Anterior cingulate cortex (tissue), 58 donors: Measurements from ENCODE around the gene CYP27C1.
A peak's percentile ranks its signal among the peaks of the same experiment; 100 is the strongest.

ENCODE experiments used
- DNase-seq, 58 donors: peaks; one replicate each; lab custom pipeline; 2025; lab: John Stamatoyannopoulos, UW

The CYP27C1 gene

DNA sequence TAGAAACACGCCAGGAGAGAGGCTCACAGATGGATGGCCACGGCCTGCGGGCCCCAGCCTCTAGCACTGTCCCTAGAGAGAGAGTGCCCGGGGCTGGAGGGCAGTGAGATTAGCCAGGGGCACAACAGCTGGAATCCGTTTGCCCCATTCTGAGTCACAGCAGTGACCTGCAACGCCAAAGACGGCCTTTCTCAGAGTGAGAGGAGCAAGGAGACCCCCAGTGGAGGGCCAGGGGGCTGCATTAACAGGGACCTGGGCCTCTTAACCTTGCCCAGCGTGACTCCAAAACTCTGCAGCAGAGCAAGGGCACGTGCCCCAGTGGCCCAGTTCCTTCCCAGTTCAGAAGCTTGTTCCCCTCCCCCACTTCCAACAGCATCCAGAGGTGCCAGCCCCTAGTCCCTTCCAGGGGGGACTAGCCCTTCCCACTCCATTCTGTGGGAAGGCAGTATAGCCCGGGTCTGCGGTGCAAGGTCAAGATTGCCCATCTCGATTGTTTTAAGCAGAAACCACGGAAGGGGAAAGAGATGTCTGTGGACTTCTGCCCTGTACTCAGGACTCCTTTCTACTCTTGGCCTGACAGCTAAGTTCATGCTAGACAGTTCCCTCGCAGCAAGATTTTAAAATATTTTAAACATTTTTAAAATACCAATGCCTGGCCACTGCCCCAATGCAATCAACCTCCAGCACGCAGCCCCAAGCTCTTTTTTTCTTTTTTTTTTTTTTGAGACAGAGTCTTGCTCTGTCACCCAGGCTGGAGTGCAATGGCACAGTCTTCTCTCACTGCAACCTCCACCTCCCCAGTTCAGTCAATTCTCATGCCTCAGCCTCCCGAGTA, 62.2 kb downstream of the CYP27C1 start:
- DNase-seq: no peak

DNA sequence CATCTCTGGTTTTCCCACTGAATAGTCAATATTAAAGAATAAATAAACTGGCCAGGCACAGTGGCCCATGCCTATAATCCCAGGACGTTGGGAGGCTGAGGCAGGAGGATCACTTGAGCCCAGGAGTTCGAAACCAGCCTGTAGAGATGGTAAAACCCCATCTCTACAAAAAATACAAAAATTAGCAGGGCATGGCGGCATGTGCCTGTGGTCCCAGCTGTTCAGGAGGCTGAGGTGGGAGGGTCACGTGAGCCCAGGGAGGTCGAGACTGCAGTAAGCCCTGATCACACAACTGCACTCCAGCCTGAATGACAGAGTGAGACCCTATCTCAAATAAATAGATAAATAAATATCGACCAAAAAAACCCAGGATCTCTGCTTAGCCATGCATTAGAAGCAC, 63.0 kb downstream of the CYP27C1 start:
- DNase-seq: no peak

GRCh38 chr2:127155947-127156346, 64.2 kb downstream of the CYP27C1 start:
- DNase-seq: no peak

- DNase-seq: no peak
These were observed 65.0 kb downstream of the CYP27C1 start for GRCh38 chr2:127155028-127155581.

DNA sequence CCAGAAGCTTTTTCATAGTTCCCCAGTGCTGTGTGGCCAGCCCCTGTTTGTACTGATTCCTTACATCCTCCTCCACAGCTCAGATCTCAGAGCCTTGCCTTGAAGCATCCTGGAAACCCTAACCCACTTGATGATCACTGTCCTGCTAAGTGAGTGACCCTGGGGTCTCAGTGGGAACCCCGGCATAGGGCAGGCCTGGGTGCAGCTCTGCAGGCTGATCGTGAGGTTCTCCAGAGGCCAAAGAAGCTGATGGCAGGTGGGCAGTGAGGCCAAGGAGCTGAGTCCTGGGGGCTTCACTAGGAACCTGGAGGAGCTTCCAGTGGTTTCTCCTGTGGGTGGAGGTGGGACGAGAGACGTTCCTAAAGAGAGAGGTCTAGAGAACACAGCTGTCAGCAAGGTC, 65.7 kb downstream of the CYP27C1 start:
- DNase-seq: no peak

DNA sequence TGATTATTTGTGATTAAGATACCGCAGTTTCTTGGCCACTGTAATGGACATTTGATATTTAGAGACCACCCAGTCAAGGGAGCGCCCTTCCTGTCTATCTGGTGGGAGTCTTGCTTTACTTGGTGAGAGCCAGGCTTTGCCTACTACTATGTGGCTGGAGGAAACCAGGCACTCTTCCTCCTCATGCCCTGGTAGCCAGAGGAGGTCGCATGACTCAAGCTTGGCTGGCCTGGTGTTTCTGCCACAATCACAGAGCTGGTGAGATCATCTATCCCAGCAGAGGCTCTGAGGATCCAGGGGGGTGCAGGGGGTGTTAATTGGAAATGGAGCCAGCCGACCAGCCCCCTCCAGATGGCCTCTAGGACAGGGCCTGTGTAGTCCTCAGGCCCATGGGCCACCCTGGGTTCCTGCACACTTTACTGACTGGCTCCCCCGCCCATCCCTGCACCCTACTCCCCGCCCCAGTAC, 66.4 kb downstream of the CYP27C1 start:
- peak in 27 of 58 donors; percentile 21 to 77 (median 55) for DNase-seq

DNA sequence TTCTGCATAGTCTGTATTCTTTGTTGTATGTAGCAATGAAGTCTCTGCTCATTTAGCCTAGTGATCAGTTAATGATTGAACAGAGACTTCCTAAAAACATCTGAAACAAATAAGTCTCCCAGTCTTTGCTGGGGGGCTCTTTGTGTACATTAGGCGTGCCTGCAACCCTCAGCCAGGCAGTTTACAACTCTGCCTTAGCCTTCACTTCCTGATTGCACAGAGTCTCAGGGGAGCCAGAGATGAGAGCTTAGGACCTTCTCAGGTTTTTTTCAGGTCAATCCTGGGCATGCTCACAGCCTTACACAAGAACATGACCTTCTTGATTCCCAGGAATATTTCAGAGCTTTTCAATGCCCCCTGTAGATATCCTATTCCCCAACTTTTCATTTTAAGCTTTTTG, 69.1 kb downstream of the CYP27C1 start:
- DNase-seq: no peak

DNA sequence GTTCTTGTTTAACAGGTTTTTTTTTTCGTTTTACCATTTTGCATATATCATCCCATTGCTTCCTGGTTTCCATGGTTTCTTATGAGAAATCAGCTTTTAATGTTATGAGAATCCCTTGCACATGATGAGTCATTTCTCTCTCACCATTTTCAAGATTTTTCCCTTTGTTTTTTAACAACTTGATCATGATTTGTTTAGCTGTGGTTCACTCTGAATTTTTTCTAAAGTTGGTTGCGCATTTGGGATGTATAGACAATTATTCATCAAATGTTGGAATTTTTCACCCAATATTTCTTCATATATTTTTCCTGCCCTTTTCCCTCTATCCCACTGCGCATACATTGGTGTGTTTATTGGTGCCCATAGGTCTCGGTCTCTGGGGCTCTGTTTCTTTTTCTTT, 70.7 kb downstream of the CYP27C1 start:
- DNase-seq: no peak

DNA sequence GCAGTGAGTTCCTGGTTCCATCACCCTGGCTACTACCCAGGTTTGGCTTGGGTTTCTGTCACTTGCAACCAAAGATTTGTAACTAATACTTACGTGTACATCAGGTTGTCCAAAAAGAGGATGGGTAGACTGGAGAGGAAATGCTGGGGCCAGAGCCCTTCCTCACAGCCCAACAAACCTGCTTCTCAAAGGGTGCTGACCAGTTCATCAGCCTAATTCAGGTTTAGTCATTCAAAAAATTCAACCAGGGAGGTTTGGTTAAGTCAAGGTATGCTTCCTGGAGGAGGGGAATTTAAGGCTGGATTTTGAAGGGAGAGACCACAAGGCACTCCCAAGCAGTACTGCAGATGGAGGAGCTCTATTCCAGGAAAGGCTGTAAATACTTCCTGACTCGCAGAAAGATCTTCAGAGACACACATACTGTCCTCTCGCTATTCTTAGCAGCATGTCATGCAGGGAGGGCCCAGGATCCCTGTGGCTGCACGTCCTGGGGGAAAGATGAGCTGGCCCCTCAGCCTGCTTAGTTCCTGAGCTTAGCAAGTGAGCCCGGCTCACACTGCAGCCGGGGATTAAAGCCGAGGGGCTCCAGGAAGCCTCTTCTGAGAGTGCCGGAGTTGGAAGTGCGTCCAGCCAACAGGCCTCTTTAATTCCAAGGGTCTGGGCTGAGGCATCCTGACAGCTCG, 73.1 kb downstream of the CYP27C1 start:
- peak in 1 of 58 donors; percentile 16 for DNase-seq

DNA sequence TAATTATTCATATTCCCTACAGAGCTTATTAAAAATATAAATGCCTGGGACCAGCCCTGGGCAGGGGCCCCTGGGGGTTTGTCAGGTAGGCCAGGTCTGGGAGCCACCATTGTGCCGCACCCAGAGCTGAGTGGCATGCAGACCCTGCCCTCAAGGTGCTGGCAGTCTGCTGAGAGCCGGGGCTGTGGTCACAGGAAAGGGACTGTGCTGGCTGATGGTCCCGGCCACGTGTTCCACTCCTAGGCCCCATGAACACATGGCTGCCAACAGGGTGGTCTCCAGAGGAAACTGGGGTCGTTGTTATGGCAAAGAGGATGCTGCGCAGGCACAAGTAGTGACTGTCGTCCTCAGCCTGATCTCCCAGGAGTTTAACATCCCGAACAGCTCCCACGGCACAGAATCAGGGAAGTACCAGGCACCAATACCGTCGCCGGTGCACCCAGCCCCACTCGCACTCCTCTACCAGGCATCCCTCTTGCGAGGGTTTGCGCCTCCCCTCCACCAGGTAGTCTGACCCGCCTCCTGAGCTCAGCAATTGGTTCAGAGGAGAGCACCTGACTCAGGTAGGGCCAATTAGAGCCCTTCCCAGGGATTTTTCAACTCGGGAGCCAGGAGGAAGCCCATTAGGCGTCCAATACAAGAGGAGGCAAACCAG, 73.9 kb downstream of the CYP27C1 start:
- no peak for DNase-seq

DNA sequence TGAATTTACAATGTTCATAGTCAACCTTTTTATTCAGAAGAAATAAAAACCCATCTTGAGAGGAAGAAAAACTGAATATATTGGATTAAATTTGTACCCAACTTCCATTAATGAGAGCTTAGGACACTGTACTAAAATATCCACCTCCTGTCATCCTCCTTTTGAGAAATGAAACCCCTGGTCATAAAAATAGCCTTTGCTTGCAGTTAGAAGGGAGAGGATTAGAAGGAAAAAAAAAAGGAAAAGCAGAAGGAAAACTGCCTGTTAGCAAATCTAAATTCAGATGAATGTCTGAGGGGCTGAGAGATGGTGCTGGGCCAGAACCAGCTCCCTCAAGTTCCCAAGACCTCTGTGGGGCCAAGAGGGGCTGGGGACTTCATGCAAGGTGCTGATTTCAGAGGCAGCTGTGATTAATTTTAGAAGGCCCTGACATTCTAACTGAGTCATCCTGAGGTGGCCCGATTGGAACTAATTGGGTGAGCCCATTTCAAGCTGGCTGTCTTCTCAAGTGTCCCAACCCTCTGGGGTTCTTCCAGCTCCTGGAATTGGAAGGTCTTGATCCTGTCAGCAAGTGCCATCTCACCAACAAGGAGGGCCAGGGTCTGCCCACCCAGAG, 74.7 kb downstream of the CYP27C1 start:
- DNase-seq: no peak

DNA sequence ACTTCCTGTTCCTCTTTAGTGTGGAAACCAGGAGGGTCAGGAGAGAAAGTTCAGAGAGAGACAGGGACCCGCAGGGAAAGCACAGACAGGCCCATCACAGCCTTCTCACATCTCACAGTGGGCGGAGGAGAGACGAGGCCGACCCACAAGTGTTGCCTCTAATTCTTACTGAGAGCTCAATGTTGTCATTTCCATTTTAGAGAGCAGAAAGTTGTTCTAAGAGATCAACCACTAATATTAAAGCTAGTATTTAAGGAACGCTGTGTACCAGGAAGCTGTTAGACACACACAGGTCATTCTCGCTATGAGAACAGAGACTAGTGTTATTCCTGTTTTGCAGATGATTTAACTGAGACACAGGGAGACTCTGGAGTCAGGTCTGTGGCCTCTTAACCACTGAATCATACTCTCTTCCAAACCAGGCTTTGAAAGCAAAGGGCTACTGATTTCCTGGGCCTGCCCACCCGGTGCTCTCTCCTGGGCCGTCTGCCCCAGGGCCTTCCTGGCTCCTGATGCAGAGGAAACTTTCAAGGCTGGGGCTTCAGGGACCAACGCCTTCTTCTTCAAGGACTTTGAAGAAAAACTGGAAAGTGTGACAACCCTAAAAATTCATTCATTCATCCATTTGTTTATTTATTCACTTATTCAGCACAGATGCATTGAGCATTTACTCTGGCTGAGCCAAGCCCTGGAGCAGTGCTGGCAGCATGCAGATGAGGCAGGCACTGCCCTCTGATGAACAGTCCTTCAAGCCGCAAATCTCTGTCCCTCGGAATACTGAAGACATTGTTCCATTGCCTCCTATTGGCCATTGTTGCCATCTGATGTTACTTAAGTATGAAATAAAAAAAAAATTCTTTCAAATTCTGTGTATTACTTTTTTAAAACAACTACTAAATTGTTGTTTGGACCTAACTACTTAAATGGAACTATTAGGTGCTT, 76.0 kb downstream of the CYP27C1 start:
- DNase-seq: peak in 28 of 58 donors; percentile 28 to 83 (median 55)

DNA sequence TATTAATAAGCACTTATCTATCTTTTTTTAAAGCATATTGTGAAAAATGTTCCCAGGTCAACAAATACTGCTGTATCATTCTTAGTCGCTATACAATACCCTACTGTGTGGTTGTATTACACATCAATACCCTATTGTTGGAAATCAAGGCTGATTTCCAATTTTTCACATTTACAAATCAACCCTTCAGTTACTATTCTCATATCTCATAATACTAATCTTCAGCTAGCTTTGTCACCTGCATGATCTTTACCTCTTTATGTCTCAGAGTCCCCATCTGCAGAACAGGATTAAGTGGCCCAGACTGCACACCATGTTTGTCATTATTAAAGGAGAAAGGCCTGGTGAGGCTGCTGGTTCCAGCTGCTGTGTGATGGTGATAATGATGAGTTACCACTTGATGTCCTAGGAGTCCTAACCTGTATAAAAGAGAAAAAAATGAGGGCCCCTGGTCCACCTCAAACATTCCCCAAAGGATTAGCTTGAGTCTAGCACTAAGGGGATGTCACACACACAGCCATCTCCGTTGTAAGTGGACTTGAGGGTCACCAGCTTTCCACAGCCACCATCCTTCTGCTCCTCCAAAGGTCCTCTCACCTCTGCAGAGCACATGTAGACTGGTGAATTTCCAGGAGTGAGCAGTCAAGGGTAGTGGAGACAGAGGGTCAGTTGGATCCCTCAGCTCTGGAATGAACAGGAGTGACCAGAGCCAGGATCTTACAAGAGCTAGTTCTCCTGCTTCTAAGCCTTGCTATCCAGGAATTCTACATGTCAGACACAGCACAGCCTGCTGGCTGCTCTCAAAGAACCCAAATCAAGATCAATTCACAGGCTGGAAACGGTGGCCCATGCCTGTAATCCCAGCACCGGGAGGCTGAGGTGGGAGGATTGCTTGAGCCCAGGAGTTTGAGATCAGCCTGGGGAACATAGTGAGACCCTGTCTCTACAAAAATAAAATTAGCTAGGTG, 77.2 kb downstream of the CYP27C1 start:
- peak in 2 of 58 donors; percentile 24 to 64 for DNase-seq

DNA sequence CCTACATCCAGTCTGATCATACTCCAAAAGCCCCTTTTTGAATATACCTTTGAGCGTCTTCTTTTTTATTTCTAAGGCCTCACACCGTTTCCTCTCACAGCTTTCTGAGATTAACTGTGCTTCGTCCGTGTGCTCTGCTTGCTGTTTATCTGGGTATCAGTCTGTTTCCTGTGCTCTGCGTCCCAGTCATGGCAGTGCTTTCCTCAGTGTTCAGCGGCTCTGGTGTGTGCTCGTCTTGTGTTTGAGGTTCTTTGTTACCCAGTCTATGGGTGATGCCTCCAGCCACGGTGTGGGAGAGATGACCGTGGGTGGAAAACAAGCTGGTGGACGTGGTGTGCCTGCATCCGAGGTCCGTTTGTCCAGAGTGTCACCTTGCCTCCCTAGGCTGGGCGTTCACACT, 79.6 kb downstream of the CYP27C1 start:
- DNase-seq: peak in 2 of 58 donors; percentile 30 to 39

DNA sequence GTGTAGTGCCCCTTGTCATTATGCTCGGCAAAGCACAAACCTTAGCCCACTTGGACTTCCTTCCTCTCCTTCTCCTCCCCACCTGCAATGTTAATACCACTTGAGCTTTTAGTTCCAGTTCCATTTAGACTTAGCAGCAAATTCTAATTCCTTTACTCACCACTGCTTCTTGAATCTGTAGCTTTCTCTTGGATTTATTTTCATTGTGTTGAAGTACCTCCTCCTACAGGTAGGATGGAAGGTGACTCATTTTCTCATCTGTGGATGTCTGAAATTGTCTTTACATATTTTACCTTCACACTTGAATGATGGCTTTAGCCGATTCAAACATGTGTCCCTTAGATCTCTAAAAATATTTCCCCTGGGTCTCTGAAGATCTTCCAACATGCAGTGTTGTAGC, 80.3 kb downstream of the CYP27C1 start:
- no peak for DNase-seq

DNA sequence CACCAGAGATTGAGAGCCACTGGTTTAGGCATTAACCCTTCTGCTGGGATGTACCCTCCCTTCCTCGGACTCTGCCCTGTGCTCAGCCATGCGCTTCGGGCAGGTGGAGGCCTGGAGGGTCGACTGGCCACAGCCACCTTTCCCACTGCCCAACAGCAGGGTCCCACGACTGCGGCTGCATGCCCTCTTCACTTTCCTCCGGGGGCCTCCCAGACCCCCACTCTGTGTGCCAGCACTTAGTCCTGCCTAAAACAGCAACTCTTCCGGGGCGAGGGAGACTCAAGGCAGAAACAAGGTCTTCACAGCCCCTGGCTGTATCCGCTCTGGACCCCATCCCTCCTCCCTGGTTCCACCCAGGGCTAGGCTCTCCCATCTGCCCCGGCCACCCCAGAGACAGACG, 81.8 kb downstream of the CYP27C1 start:
- DNase-seq: no peak

GRCh38 chr2:127137741-127138140, 82.4 kb downstream of the CYP27C1 start:
- DNase-seq: no peak

DNA sequence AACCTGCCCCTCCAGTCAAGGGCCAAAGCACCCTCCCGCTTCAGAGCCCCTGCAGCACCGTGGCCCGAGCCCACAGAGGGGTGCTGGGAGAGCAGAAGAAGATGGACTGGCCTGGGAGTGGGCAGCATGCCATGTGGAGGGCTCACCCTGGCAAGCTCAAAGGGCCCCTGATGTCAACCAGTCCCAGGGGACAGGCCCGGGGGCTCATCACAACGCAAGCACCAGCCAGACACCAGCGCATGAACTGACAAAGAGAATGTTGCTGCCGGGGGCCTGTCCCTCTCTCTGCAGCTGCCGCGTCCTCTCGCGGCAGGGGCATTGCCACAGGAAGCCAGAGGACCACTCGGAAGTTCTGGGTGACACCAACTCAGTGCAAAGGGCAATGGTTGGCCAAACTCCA, 82.9 kb downstream of the CYP27C1 start:
- DNase-seq: peak in 1 of 58 donors; percentile 30
